ENCODE results near the gene SMARCAD1. TPM values are rescaled to one million over a fixed set of nuclear protein-coding genes. Genes with fewer than 3 reads are reported as not detected.

Gene SMARCAD1
- total RNA-seq, 1 donor = 38.7 TPM

DNA sequence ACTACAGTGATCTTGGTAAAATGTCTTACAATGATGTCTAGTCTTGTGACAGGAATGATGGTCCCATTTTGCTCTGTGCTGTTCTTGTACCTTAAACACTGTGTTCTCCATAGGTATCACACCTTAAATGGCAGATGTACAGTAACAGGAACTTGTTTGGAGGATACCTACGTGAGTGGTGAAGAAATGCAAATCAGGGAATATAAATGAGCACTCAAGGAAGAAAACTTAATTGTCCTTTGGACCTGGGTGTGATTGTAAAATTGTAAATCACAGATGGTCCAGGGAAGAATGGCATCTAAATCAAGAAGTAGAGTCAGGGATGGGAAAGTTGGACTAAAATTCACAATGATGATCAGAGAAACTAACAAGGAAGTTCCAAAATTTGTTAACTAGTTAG lies 122.3 kb downstream of the SMARCAD1 start:
- no peak for DNase-seq (ENCODE audit: insufficient read length, low spot score, missing footprints)
- H4K20me1 ChIP-seq (ENCODE audit: insufficient read depth, low read length) = no peaks in the 10 kb centered on the region
- TF ChIP-seq, protein P1, sequence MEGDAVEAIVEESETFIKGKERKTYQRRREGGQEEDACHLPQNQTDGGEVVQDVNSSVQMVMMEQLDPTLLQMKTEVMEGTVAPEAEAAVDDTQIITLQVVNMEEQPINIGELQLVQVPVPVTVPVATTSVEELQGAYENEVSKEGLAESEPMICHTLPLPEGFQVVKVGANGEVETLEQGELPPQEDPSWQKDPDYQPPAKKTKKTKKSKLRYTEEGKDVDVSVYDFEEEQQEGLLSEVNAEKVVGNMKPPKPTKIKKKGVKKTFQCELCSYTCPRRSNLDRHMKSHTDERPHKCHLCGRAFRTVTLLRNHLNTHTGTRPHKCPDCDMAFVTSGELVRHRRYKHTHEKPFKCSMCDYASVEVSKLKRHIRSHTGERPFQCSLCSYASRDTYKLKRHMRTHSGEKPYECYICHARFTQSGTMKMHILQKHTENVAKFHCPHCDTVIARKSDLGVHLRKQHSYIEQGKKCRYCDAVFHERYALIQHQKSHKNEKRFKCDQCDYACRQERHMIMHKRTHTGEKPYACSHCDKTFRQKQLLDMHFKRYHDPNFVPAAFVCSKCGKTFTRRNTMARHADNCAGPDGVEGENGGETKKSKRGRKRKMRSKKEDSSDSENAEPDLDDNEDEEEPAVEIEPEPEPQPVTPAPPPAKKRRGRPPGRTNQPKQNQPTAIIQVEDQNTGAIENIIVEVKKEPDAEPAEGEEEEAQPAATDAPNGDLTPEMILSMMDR (IDR thresholded peaks at IDR 0.05; ENCODE audit: extremely low read depth, low read depth, low read length) = no peak
- no peaks in the 10 kb centered on the region for H3K79me2 ChIP-seq (ENCODE audit: insufficient read depth, low read length)
- H2AFZ ChIP-seq (ENCODE audit: low read length) = no peak overlapping the region
- H3K36me3 ChIP-seq (ENCODE audit: insufficient read depth, low read length) = no peaks in the 10 kb centered on the region
- no peak overlapping the region for H3K4me3 ChIP-seq (ENCODE audit: insufficient read depth, low read length)
- H3K27me3 ChIP-seq (ENCODE audit: insufficient read depth, low read length) = peaks cover 7% of the 10 kb centered on the region
- H3K27ac ChIP-seq (ENCODE audit: low read depth, low read length) = no peak overlapping the region
- H3K4me2 ChIP-seq (ENCODE audit: insufficient read depth, low read length) = no peak overlapping the region
- H3K4me1 ChIP-seq (ENCODE audit: insufficient read depth, low read length) = peaks cover 4% of the 10 kb centered on the region
- H3K9me3 ChIP-seq (ENCODE audit: low read depth, low read length) = peaks cover 3% of the 10 kb centered on the region

DNA sequence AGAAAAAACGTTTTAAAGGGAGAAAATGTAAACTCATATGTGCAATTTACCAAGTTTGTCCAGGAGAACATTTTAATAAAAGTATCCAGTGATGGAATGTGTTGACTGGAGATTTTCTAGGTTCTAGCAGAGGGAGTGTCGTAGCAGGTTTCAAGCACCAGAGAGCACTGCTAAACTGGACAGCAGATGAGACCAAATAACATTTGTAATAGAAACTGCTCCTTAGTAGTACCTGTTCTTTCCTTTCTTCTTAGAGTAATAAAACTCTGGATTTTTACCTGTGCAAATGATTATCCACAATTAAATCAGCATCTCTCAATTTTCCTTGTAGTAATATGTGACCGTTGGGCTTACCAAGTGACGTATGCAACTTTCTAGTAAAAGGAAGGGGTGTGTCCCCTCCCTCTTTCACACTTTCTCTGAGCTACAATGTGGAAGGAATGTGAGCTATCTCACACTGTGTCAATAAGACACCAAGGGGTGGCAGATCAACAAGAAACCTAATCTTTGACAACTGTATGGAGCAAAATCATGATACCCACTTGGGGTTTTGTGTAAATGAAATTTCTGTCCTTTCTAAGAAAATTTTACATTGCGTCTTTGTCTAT lies 125.4 kb downstream of the SMARCAD1 start:
- H2AFZ ChIP-seq (ENCODE audit: low read length) = no peak overlapping the region
- no peaks in the 10 kb centered on the region for H3K9me3 ChIP-seq (ENCODE audit: low read depth, low read length)
- H3K36me3 ChIP-seq (ENCODE audit: insufficient read depth, low read length) = no peaks in the 10 kb centered on the region
- no peak overlapping the region for H3K4me3 ChIP-seq (ENCODE audit: insufficient read depth, low read length)
- peaks cover 7% of the 10 kb centered on the region for H3K4me1 ChIP-seq (ENCODE audit: insufficient read depth, low read length)
- no peak overlapping the region for H3K27ac ChIP-seq (ENCODE audit: low read depth, low read length)
- H3K4me2 ChIP-seq (ENCODE audit: insufficient read depth, low read length) = no peak overlapping the region
- H4K20me1 ChIP-seq (ENCODE audit: insufficient read depth, low read length) = no peaks in the 10 kb centered on the region
- H3K79me2 ChIP-seq (ENCODE audit: insufficient read depth, low read length) = no peaks in the 10 kb centered on the region
- H3K27me3 ChIP-seq (ENCODE audit: insufficient read depth, low read length) = peaks cover 7% of the 10 kb centered on the region
- peak; percentile 54 for DNase-seq (ENCODE audit: insufficient read length, low spot score, missing footprints)
- TF ChIP-seq, protein P1 (IDR thresholded peaks at IDR 0.05; ENCODE audit: extremely low read depth, low read depth, low read length) = peak; percentile 62

DNA sequence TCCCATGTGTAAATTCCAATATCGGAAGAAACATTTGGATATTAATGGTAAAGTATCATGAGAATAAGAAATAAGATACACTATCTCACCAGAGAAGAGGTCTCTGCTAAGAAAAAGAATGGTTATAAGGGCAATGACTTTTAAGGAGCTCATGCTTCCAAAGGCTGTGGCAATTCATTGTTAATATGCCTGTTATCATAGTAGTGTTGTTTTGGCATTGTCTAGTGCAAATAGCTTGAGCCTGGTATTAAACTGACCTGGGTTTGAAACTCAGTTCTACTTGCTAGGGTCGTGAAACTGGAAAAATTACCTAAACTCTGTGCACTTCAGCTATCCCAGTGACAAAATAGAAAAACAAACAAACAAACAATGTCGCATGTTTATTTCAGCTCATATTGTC lies 126.2 kb downstream of the SMARCAD1 start:
- Histone ChIP-seq H2AFZ (ENCODE audit: low read length) (no peak overlapping the region), H3K79me2 (ENCODE audit: insufficient read depth, low read length) (no peaks in the 10 kb centered on the region), H3K27ac (ENCODE audit: low read depth, low read length) (no peak overlapping the region), H3K4me1 (ENCODE audit: insufficient read depth, low read length) (peaks cover 7% of the 10 kb centered on the region), H3K4me2 (ENCODE audit: insufficient read depth, low read length) (no peak overlapping the region), H3K27me3 (ENCODE audit: insufficient read depth, low read length) (peaks cover 5% of the 10 kb centered on the region), H3K9me3 (ENCODE audit: low read depth, low read length) (no peaks in the 10 kb centered on the region), H3K36me3 (ENCODE audit: insufficient read depth, low read length) (no peaks in the 10 kb centered on the region), H4K20me1 (ENCODE audit: insufficient read depth, low read length) (no peaks in the 10 kb centered on the region), H3K4me3 (ENCODE audit: insufficient read depth, low read length) (no peak overlapping the region)
- DNase-seq (ENCODE audit: insufficient read length, low spot score, missing footprints) = peak; percentile 60
- TF ChIP-seq, protein P1 (IDR thresholded peaks at IDR 0.05; ENCODE audit: extremely low read depth, low read depth, low read length) = no peak

DNA sequence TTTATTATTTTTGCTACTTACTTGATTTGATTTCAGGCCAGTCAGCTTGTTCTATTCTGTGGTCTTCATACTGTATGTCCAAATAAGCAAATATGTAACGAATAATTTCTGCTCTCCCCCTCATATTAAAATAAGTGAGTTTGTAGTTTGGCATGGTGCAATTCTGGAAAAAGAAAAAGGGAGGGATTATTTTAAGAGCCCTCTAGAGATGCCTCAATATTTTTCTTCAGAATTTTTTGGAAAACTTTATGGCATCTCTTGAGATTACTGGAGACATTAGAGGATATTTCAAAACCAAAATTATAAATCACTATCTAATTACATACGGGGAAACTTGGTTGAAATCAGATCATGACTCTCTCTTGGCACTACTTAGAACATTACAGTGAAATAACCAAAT lies 126.8 kb downstream of the SMARCAD1 start:
- no peak overlapping the region for H2AFZ ChIP-seq (ENCODE audit: low read length)
- no peaks in the 10 kb centered on the region for H3K79me2 ChIP-seq (ENCODE audit: insufficient read depth, low read length)
- no peaks in the 10 kb centered on the region for H3K36me3 ChIP-seq (ENCODE audit: insufficient read depth, low read length)
- no peak overlapping the region for H3K27ac ChIP-seq (ENCODE audit: low read depth, low read length)
- peaks cover 7% of the 10 kb centered on the region for H3K4me1 ChIP-seq (ENCODE audit: insufficient read depth, low read length)
- H3K9me3 ChIP-seq (ENCODE audit: low read depth, low read length) = no peaks in the 10 kb centered on the region
- no peaks in the 10 kb centered on the region for H4K20me1 ChIP-seq (ENCODE audit: insufficient read depth, low read length)
- TF ChIP-seq, protein P1 (IDR thresholded peaks at IDR 0.05; ENCODE audit: extremely low read depth, low read depth, low read length) = no peak
- H3K4me2 ChIP-seq (ENCODE audit: insufficient read depth, low read length) = peak overlapping the region; percentile 14
- H3K4me3 ChIP-seq (ENCODE audit: insufficient read depth, low read length) = no peak overlapping the region
- H3K27me3 ChIP-seq (ENCODE audit: insufficient read depth, low read length) = peaks cover 4% of the 10 kb centered on the region
- no peak for DNase-seq (ENCODE audit: insufficient read length, low spot score, missing footprints)

Measured in osteoblast (primary cell).